Activated CD8-positive, alpha-beta memory T cell treated with anti-CD3 and anti-CD28 coated beads, Interleukin-2, amount 50 U/mL, for 1 hour (primary cell): Measurements from ENCODE around the gene MAN1A1.

Experiments
- DNase-seq: peaks from one replicate; pipeline ENCODE4 v3.0.0-alpha.2; 2020; ENCODE audit errors: extremely low read depth

Gene MAN1A1

DNA sequence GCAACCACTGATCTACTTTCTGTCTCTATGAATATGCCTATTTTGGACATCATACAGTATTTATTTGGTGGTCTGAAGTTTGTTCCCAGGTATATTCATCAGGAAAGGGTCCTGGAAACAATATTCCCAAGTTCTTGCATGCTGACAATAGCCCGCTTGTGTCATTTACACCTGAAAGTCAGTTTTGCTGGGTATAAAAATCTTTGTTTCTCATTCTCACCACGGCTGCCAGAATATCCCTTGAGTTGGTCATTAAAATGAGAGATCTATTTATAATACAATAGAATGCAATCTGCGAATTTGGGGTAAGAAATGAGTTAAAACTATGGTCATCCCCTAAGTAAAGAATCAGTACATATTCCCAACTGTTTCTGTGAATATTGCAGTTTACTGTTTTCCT lies 79.0 kb downstream of the MAN1A1 start:
- no peak for DNase-seq

DNA sequence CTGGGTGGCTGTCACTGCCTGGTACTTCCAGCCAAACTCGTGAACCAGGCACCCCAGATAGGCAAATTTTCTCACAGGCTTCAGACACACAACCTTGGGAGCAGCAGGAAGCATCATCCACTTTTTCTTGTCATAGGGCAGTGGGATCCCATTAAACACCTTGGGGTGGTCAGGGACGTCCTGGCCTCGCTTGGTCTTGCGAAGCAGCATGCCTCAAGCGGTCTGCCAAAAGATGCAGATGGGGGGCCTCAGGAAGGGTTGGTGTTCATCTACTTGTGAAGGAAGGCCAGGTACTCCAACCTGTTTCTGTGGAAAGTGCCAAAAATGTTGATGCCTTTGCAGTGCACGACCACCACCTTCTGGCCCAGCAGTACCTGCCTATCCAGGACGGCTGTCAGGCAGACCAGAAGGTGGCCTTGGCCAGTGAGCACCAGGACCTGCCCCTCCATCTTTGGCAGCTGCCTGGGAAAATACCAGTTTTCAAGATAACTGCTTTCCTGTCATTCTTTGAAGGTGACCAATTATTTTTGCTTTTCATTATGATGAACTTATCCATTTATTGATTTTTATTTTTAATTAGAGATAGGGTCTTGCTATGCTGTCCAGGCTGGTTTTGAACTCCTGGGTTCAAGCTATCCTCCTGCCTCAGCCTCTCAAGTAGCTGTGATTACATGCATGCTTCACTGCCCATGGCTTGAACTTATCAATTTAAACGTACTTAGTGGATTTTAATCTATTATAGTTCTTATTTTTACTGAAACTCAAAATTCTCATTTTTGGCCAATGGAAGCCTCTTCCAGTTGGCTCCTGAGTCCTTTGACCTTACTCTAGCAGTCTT lies 80.1 kb downstream of the MAN1A1 start:
- no peak for DNase-seq

DNA sequence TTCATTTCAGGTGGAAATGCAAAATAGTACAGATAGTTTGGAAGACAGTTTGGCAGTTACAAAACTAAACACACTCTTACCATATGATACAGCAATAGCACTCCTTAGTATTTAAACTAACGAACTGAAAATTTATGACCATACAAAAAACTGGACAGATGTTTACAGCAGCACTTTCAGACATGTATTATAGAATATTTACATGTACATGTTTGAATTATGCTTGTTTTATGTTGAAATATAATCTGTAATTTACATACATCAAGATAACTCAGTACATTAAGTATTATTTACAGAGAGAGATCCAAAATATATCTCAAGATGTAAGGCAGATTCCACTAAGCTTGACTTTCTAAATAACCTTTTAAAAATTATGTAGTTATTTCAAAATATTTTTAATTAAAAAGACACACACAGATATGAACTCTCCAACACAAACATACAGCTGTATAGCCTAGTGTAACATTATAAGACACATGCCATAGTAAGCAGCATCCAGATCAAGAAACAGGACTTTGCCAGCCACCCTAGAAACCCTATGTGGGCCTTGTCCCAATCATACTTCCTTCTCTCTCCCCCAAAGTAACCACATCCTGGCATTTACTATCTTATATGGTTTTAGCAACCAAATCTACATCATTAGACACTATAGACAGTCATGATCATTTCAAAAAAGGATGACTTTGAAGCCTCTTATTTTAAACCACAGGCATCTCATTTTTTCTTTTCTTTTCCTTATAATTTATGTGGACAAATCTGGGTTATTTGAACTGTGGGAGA lies 82.2 kb downstream of the MAN1A1 start:
- no peak for DNase-seq

DNA sequence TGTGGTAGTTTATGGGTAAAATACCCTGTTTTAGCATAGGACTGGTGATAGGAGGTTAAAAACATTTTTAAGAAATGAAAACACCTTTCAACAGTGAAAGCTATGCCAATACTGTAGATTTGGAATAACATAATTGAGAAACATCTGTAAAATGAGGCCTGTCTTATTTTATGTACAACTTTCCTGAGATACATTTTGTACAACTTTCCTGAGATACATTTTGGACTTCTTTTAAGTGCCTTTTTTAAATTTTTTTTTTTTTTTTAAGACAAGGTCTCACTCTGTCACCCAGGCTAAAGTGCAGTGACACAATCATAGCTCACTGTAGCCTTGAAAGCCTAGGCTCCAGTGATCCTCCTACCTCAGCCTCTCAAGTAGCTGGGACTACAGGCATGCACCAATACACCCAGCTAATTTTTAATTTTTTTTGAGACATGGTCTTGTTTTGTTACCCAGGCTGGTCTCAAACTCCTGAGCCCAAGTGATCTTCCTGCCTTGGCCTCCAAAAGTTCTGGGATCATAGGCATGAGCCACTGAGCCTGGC lies 84.6 kb downstream of the MAN1A1 start:
- no peak for DNase-seq

DNA sequence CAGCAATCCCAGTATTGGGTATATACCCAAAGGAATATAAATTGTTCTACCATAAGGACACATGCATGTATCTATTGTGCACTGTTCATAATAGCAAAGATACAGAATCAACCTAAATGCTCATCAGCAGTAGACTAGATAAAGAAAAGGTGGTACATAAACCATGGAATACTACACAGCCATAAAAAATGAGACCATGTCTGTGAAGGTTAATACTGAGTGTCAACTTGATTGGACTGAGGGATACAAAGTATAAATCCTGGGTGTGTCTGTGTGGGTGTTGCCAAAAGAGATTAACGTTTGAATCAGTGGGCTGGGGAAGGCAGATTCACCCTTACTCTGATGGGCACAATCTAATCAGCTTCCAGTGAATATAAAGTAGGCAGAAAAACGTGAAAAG lies 86.9 kb downstream of the MAN1A1 start:
- no peak for DNase-seq

DNA sequence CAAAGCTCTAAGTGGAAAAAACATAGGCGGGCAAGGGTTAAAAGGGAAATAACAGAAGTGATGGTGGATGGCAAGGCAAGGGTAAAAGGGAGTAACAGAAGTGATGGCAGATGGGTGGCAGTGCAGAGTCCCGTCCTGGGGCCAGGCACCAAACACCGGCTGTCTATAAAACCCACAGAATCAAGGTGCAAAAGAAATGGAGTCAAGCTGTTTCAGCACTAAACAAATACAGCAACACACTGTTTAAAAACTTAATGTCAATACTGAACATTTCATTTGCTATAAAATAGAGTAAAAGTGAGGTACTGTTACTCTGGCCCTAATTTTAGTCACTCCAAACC lies 87.6 kb downstream of the MAN1A1 start:
- DNase-seq, result no peak

DNA sequence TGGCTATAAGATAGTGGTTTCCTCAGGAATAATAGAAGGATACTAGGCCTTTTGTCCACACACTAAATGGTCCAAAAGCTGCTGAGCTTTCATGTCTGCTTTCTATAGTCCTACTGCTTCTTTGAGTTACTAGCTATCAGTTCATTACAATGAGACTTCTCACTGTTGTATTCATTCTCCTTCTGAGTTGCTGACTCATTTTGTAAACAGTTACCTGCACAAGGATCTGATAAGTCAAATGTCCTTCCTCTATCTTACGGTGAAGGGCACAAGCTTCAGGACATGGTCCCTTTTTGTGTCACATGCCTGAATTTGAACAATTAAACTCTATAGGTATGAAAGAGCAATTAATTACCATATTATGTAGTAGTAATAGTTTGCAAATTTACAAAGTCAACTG lies 90.5 kb downstream of the MAN1A1 start:
- no peak for DNase-seq

DNA sequence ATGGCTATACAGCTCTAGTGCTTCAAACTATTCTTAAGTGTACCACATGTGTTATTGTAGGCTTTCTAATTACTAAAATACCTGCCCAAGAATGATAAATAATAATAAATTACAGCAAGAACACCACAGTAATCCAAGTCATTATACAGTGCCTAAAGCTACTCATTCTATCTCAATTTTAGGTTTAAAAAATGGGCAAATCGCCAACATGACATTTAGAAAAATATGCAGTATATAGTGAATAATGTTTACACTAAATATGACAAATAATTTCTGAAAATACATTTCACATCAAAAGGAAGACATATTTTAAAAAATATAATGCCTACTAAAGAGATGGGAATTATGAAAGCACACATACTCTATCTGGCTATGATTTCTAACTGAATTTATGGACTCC lies 91.8 kb downstream of the MAN1A1 start:
- DNase-seq, result no peak

DNA sequence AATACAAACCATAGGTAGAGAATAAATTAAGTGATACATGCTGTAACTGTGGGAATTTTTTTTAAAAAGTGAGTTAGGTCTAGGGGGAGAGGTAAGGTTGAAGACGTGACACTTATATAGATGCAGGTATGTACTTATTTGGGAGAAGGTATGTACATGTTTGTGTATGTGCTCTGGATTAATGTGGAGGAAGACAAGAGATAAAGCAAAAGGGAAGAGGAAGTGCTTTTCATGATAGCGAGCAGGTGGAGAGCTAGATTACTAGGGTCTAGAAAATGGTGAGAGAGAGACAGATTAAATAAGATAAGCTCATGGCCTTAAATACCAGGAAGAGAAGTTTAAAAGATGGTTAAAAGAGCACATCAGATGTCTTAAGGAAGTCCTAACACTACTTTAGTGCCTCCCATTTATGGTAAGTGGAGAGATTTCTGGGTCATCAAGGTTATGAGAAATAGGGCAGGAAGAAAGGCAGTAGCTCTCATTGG lies 92.5 kb downstream of the MAN1A1 start:
- DNase-seq, result no peak

DNA sequence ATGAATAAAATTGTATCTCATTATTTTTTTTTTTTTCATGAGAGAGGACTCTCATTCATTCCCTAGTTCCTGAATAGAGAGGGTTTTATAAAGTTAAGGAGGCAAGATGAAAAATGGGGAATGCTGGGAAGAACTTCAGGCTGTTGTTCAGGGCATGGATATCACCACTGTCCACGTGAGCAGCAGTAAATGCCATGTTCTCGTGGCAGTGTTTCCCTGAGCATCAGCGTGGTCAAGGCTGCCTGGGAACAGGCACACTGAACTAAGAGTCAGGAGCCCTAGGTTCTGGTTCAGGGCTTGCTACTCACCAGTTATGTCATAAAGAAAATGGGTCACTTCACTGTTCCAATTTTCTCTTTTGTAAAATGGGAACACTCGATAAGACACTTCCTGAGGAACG lies 93.2 kb downstream of the MAN1A1 start:
- no peak for DNase-seq

DNA sequence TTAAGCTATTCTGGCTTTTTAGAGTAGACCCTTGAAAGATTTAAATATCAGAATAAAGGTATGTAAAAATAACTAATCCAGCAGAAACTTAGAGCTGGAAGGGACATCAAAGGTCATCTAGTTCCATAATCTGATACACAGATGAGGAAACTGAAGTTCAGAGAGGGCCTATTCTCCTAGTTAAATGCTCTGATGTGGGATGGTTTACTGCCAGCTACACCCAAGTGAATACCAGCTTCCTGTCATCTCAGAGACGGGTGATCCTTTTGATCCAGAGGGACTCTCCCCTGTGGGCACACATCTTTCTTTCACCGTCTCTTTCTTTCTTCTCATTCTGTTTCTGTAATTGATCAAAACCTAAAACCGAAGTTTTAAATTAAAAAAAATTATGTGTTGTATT lies 94.1 kb downstream of the MAN1A1 start:
- DNase-seq, result no peak

DNA sequence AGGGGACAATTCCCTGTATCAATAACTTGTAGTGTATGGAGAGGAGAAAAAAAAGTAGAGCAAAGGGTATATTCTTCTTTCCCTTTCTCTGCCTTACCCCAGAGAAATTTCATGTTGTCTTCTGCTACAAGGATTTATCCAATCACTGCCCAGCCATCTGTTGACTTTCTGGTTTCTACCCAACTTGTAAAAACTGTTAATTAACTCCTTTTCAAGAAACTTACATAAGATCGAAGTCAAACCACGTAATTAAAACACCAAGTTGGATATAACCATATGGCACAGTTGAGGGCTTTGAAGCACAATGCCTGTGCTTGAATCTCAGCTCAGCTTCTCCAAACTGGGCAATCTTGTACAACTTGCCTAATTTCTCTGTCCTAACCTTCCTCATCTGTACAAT lies 99.5 kb downstream of the MAN1A1 start:
- no peak for DNase-seq

DNA sequence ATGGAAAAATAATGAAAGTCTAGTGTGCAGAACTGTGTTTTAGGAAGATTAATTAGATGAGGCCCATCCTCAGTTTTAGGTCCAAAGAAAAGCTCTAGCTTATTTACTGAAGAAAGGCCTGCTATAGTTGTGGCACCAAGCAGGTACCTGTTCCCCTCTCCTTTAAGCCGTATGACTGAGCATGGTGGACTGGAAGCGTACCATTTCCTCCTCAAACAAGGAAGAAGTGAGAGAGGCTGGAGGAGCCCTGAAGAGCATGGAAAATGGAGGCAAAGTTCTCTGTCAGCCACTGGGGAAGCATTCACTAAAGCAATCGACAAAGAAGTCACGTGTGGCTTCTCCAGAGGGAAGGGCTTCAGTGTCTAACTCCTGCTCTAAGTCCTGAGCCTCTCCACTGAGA lies 100.2 kb downstream of the MAN1A1 start:
- DNase-seq, result no peak

DNA sequence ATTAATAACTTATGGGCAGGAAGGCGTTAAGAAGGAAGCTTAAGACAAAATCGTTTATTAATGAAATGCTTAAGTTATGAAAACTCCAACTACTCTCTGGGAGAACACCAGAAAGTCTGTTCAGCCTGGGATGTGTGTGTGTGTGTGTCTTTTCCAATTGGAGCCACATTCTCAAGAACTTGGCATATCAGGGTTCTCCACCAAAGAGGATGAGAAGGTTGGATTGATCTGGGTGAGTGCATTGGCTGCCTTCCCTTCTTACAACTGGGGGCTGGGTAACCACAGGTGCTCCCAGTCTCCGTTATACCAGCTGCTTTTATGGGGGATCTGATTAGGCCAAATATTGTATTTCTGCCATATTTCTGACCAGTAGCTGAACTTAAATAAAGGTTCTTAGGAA lies 102.1 kb downstream of the MAN1A1 start:
- no peak for DNase-seq

DNA sequence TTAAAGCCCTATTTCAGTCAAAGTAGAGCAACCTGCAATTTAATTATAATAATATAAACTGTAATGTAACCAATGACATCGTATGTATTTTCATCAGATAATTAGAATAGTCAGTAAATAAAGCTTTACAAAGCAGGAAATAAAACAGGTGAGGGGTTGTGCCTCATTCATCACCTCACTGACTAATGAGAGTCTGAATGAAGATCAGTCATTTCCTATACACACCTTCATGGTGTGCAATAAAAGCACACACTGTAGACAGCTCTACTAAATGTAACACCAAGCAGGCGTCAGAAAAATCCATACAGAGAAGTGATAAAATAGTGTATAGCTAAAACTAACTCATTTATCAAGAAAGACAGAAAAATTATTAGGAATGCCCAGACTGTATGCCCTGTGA lies 105.9 kb downstream of the MAN1A1 start:
- no peak for DNase-seq

DNA sequence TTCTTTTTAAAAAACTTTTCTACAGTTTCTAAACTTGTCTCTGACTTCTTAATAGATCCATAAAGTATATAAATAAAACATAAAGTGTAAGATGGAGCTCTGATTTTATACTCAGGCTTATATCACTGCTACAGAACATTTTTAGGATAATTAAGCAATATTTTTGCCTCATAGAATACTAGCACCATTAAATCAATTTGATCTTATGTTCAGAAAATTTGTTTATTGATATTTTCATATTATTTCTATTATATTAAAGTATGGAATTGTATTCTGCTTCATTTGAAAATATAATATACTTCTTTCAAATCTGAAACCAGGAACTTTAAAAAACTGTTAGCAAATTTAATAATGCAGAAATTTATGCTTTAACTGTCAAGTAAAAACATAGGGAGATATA lies 106.5 kb downstream of the MAN1A1 start:
- DNase-seq, result no peak

DNA sequence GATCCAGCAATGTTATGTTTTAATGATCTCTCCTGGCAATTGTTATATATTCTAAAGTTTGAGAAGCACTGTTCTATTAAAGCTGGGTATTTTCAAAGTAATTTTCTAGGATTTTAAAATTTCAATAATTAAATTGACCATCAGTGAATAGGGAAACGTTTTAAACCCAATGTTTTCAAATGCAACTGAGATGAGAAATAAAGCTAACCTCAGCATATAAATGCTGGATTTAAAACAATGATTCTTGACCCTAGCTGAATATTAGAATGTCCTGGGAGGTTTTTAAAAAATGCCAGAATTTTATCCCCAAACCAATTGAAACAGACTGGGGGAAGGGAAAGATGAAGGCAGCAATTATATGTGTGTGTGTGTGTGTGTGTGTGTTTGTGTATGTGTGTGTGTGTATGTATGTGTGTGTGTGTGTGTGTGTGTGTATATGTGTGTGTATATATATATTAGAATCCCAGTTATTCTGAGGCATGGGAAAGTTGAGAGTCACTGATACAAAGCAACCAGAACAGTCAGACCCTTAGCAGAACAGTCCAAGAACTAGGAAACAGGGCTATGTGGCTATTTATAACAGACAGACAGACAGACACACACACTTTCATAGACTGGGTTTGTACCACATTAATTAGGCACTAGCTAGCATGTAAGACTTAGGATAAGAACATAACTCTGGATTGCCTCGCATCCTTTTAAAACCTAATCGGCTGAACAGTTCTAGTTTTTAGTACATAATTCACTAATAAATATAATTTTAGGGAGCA lies 107.8 kb downstream of the MAN1A1 start:
- DNase-seq, result no peak

DNA sequence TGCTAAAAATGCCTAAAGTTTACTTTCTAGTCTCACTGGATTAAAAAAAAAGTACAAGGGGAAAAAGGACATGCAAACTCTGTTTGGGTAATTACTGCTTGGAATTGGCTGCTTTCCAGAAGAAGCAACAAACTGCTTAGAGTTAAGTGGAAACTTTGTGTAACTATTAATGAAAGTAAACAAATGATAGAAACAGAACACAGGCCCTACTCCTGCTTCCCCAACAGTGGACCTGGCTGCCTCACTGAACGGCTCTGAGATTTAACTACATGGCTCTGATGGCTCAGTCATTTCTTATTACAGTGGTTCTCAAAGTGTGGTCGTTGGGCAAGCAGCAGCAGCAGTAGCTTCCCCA lies 108.5 kb downstream of the MAN1A1 start:
- DNase-seq, result no peak

DNA sequence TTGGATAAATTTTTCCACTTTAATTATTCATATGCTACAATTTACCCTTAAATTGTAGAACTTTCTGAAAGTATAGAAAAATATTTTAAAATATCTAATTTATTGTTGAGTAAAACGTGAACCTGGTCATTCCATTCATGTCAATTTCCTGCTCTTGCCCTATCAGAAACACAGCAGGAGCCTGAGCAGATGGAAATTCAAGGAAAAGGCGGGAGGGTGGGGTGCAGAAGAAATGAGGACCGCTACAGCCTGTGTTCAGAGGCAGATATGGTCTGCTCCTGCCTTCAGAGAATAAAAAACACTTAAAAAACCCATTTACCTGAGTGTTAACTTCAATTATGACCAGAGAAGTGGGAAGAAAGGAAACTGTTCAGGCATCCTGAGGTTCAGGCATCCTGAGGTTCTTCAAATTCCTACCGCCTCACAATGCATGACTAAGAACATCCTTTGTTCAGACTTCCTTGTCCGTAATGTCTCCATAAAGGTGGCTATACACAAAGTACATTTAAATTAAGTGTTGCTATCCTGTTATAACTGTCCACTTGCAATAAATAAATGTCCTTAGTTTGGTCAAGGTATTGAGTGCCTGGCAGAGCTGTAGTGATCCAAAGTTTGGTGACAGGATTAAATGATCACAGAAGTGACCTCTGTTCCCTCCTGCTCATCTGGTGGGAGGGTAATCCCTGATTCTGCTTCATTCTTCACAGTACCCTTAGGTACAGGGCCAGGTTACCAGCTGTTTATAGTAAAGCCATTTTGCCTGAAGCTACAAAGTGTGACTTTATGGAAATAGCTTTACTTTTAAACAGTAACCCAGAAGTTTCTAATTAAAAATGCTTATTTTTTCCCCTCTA lies 109.1 kb downstream of the MAN1A1 start:
- no peak for DNase-seq

DNA sequence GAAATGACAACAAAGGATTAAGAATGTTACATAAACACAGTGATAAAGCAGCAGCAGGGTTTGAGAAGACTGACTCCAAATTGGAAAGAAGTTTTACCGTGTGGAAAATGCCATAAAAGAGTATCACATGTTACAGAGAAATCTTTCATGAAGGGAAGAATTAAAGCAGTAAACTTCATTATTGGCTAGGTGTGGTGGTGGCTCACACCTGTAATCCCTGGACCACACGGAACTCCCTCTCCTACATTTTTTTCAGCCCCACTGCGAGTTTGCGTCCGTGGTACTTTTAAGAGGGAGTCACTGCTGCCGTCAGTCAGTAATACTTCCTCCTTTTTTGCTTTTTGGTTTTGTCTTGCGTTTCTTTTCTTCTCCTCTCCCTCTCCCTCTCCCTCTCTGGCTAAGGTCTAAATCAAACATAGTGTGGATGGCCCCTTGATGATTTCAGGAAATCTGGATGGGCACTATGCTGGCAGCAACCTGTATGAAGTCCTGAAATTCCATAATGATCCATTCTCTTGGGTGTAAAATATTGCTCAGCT lies 112.3 kb downstream of the MAN1A1 start:
- no peak for DNase-seq

DNA sequence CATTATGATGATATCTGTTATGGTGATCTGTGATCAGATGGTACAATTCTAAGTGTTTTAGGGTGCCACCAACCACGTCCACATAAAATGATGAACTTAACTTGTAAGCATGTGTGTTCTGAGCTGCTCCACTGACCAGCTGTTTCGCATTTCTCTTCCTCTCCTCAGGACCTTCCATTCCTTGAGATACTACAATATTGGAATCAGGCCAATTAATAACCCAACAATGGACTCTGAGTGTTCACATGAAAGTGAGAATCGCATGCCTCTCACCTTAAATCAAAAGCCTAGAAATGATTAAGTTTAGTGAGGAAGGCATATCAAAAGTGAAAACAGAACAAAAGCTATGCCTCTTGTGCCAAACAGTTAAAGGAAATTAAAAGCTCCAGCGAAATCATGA lies 114.6 kb downstream of the MAN1A1 start:
- DNase-seq, result no peak
